CD4-positive, CD25-positive, alpha-beta regulatory T cell (primary cell): Measurements from ENCODE around the gene CPNE5. TPM values are rescaled to one million over a fixed set of nuclear protein-coding genes. Genes with fewer than 3 reads are reported as not detected.

Experiments
- ATAC-seq, 2 donors: fragments of 150-1000 bp; cut with Tn5 transposase; one replicate each; pipeline ENCODE4 v1.10.0; 2021; ENCODE audit warnings: low read depth in 2 of 2, moderate number of reproducible peaks in 2 of 2, moderate library complexity in 1 of 2
- DNase-seq, 3 donors: peaks; one replicate each; pipeline versions ENCODE4 v3.0.0 to v3.0.0-alpha.2; 2012 to 2022; ENCODE audit warnings: mixed read lengths in 1 of 3
- H3K27ac ChIP-seq: one replicate; pipeline ENCODE4 v1.7.0; 2013; ENCODE audit warnings: mild to moderate bottlenecking, low read length; ENCODE audit not compliant: insufficient read depth, poor library complexity, severe bottlenecking
- H3K27me3 ChIP-seq: one replicate; pipeline ENCODE4 v1.7.0; 2013; ENCODE audit warnings: low read length; ENCODE audit not compliant: control insufficient read depth, insufficient read depth
- H3K36me3 ChIP-seq: one replicate; pipeline ENCODE4 v1.7.0; 2013; ENCODE audit warnings: mild to moderate bottlenecking, low read length, moderate library complexity; ENCODE audit not compliant: control insufficient read depth, insufficient read depth
- H3K4me1 ChIP-seq: 2 replicates; pipeline ENCODE4 v1.7.0; 2013; ENCODE audit warnings: mild to moderate bottlenecking, low read length; ENCODE audit not compliant: insufficient read depth, control insufficient read depth, poor library complexity, severe bottlenecking
- H3K4me3 ChIP-seq: one replicate; pipeline ENCODE4 v1.7.0; 2013; ENCODE audit warnings: low read depth, mild to moderate bottlenecking, low read length, moderate library complexity
- H3K9me3 ChIP-seq, 2 experiments: 1 replicate in 1 of 2; 2 replicates in 1 of 2; pipeline ENCODE4 v1.7.0; 2013; ENCODE audit warnings: low read length in 2 of 2, mild to moderate bottlenecking in 1 of 2, moderate library complexity in 1 of 2; ENCODE audit not compliant: control insufficient read depth in 2 of 2
- H3K27ac Mint-ChIP-seq, 3 donors: one replicate each; pipeline ENCODE4 v1.8.0; 2020 to 2022; ENCODE audit warnings: mild to moderate bottlenecking in 3 of 3, mixed read lengths in 3 of 3, moderate library complexity in 2 of 3
- H3K27me3 Mint-ChIP-seq: one replicate; pipeline ENCODE4 v1.8.0; 2022; ENCODE audit warnings: mild to moderate bottlenecking, mixed read lengths
- H3K36me3 Mint-ChIP-seq: one replicate; pipeline ENCODE4 v1.8.0; 2020; ENCODE audit warnings: mixed read lengths
- H3K4me1 Mint-ChIP-seq, 4 donors: one replicate each; pipeline ENCODE4 v1.8.0; 2020 to 2022; ENCODE audit warnings: mixed read lengths in 4 of 4, mild to moderate bottlenecking in 1 of 4
- H3K4me3 Mint-ChIP-seq, 4 donors: one replicate each; pipeline ENCODE4 v1.8.0; 2020 to 2022; ENCODE audit warnings: mild to moderate bottlenecking in 4 of 4, mixed read lengths in 4 of 4, moderate library complexity in 3 of 4
- H3K9me3 Mint-ChIP-seq, 7 donors: one replicate each; pipeline ENCODE4 v1.8.0; 2020 to 2022; ENCODE audit warnings: mixed read lengths in 7 of 7, mild to moderate bottlenecking in 3 of 7, moderate library complexity in 2 of 7
- polyA plus RNA-seq, 4 donors: library from polyadenylated mRNA; unstranded; fragments of 300-500 nt; fragmentation: Illumina TruSeq; gene quantifications; one replicate each; pipeline ENCODE4 v1.2.3, GENCODE V29; 2021
- total RNA-seq: library from RNA; stranded (reverse); gene quantifications from one replicate; pipeline ENCODE4 v1.2.3, GENCODE V29; 2022

CPNE5 gene
- total and polyA plus RNA-seq, 5 donors from 2014 or later = 0.16 to 4.3 (median 0.83) TPM

- Mint-ChIP-seq H3K27me3 (peaks cover 38% of the 10 kb centered on the region), H3K9me3 (peaks cover 0 to 1% (median 0%) of the 10 kb centered on the region in 7 donors), H3K4me1 (peaks cover 0 to 20% (median 3%) of the 10 kb centered on the region in 4 donors), H3K36me3 (peaks cover 5% of the 10 kb centered on the region), H3K27ac (no peak overlapping the region), H3K4me3 (peak overlapping the region; percentile 29 to 80 (median 77))
- peaks cover 18% of the 10 kb centered on the region for H3K4me1 ChIP-seq
- no peaks in the 10 kb centered on the region for H3K9me3 ChIP-seq
- no peaks in the 10 kb centered on the region for H3K36me3 ChIP-seq
- DNase-seq (peak; percentile 9 to 40 (median 29)), ATAC-seq (peak; percentile 55 to 61)
- H3K27ac ChIP-seq = no peak overlapping the region
- H3K27me3 ChIP-seq = peaks cover 12% of the 10 kb centered on the region
- peak overlapping the region; percentile 13 for H3K4me3 ChIP-seq
These were observed 646 bp upstream of the CPNE5 start for GRCh38 chr6:36839749-36840431.

- Histone ChIP-seq H3K9me3 (no peaks in the 10 kb centered on the region), H3K36me3 (no peaks in the 10 kb centered on the region), H3K4me1 (peaks cover 18% of the 10 kb centered on the region), H3K4me3 (no peak overlapping the region), H3K27ac (no peak overlapping the region), H3K27me3 (peaks cover 12% of the 10 kb centered on the region)
- Mint-ChIP-seq H3K27me3 (peaks cover 35% of the 10 kb centered on the region), H3K4me1 (peaks cover 0 to 20% (median 3%) of the 10 kb centered on the region in 4 donors), H3K36me3 (peaks cover 3% of the 10 kb centered on the region), H3K9me3 (no peaks in the 10 kb centered on the region), H3K27ac (no peak overlapping the region), H3K4me3 (peak overlapping the region in 3 of 4 donors; percentile 6 to 29 (median 8))
- ATAC-seq = no peak
- no peak for DNase-seq
These were observed 1.6 kb downstream of the CPNE5 start for GRCh38 chr6:36837686-36838085.

- Mint-ChIP-seq H3K27me3 (peaks cover 35% of the 10 kb centered on the region), H3K4me3 (peak overlapping the region in 1 of 4 donors; percentile 6), H3K36me3 (peaks cover 3% of the 10 kb centered on the region), H3K9me3 (no peaks in the 10 kb centered on the region), H3K27ac (no peak overlapping the region), H3K4me1 (peaks cover 0 to 20% (median 3%) of the 10 kb centered on the region in 4 donors)
- DNase-seq = no peak
- Histone ChIP-seq H3K4me1 (peaks cover 18% of the 10 kb centered on the region), H3K9me3 (no peaks in the 10 kb centered on the region), H3K27ac (no peak overlapping the region), H3K36me3 (no peaks in the 10 kb centered on the region), H3K27me3 (peaks cover 12% of the 10 kb centered on the region), H3K4me3 (no peak overlapping the region)
- ATAC-seq = no peak
These were observed 2.3 kb downstream of the CPNE5 start for GRCh38 chr6:36837022-36837339.

- Histone ChIP-seq H3K9me3 (no peaks in the 10 kb centered on the region), H3K27me3 (peaks cover 12% of the 10 kb centered on the region), H3K4me3 (no peak overlapping the region), H3K4me1 (peaks cover 18% of the 10 kb centered on the region), H3K36me3 (no peaks in the 10 kb centered on the region), H3K27ac (no peak overlapping the region)
- Mint-ChIP-seq H3K4me3 (no peak overlapping the region), H3K27me3 (peaks cover 39% of the 10 kb centered on the region), H3K4me1 (peaks cover 0 to 20% (median 3%) of the 10 kb centered on the region in 4 donors), H3K36me3 (peaks cover 3% of the 10 kb centered on the region), H3K27ac (no peak overlapping the region), H3K9me3 (no peaks in the 10 kb centered on the region)
- ATAC-seq = no peak
- DNase-seq = no peak
These were observed 2.9 kb downstream of the CPNE5 start for GRCh38 chr6:36836111-36837021.

GRCh38 chr6:36834576-36835341 lies 4.5 kb downstream of the CPNE5 start:
- H3K36me3 ChIP-seq = no peaks in the 10 kb centered on the region
- no peaks in the 10 kb centered on the region for H3K9me3 Mint-ChIP-seq
- no peak overlapping the region for H3K27ac Mint-ChIP-seq

GRCh38 chr6:36833182-36833789 lies 6.0 kb downstream of the CPNE5 start:
- Histone ChIP-seq H3K27me3 (peaks cover 8% of the 10 kb centered on the region), H3K4me1 (no peaks in the 10 kb centered on the region), H3K27ac (no peak overlapping the region), H3K36me3 (no peaks in the 10 kb centered on the region), H3K9me3 (no peaks in the 10 kb centered on the region), H3K4me3 (no peak overlapping the region)
- Mint-ChIP-seq H3K27ac (no peak overlapping the region), H3K4me3 (no peak overlapping the region), H3K9me3 (no peaks in the 10 kb centered on the region), H3K27me3 (peaks cover 27% of the 10 kb centered on the region), H3K36me3 (peaks cover 3% of the 10 kb centered on the region), H3K4me1 (peaks cover 0 to 1% (median 0%) of the 10 kb centered on the region in 4 donors)
- no peak for ATAC-seq
- DNase-seq = no peak

More at GRCh38 chr6:36834576-36835341, 4.5 kb downstream of the CPNE5 start:
- ATAC-seq (no peak), DNase-seq (no peak)
- H3K9me3 ChIP-seq = no peaks in the 10 kb centered on the region
- H3K27me3 ChIP-seq = peaks cover 10% of the 10 kb centered on the region
- H3K4me1 Mint-ChIP-seq = peaks cover 0 to 7% (median 0%) of the 10 kb centered on the region in 4 donors
- H3K27me3 Mint-ChIP-seq = peaks cover 34% of the 10 kb centered on the region
- H3K36me3 Mint-ChIP-seq = peaks cover 3% of the 10 kb centered on the region
- peaks cover 9% of the 10 kb centered on the region for H3K4me1 ChIP-seq
- H3K4me3 ChIP-seq = no peak overlapping the region
- H3K4me3 Mint-ChIP-seq = no peak overlapping the region
- H3K27ac ChIP-seq = no peak overlapping the region

- Histone ChIP-seq H3K36me3 (no peaks in the 10 kb centered on the region), H3K27ac (no peak overlapping the region), H3K9me3 (no peaks in the 10 kb centered on the region), H3K4me1 (no peaks in the 10 kb centered on the region), H3K27me3 (no peaks in the 10 kb centered on the region), H3K4me3 (no peak overlapping the region)
- H3K4me3 Mint-ChIP-seq = no peak overlapping the region
- peaks cover 0 to 3% (median 0%) of the 10 kb centered on the region in 4 donors for H3K4me1 Mint-ChIP-seq
- H3K36me3 Mint-ChIP-seq = peaks cover under 1% of the 10 kb centered on the region
- no peak for DNase-seq
- no peaks in the 10 kb centered on the region for H3K9me3 Mint-ChIP-seq
- H3K27me3 Mint-ChIP-seq = peaks cover 25% of the 10 kb centered on the region
- H3K27ac Mint-ChIP-seq = no peak overlapping the region
- no peak for ATAC-seq
These were observed 6.9 kb downstream of the CPNE5 start for GRCh38 chr6:36832313-36832712.
